ENCODE measurements around the gene RALGAPB.

Gene RALGAPB

DNA sequence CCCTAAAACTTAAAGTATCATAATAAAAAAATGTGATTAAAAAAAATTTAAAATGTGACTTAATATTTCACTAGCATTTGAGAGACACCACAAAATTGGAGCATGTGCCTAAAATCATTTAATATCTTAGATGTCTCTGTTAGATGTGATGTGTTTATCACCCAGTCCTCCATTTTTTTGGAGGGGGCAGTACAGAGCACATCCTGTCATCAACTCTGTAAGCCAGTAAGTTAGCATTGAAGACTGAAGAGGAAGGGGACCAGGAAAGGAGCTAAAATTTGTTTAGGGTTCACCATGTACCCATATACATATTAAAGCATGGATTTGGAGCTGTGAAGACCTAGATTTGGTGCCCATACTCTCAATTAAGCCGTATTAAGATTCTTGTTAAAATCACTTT, 77.6 kb downstream of the RALGAPB start:
- DNase-seq = no peak

DNA sequence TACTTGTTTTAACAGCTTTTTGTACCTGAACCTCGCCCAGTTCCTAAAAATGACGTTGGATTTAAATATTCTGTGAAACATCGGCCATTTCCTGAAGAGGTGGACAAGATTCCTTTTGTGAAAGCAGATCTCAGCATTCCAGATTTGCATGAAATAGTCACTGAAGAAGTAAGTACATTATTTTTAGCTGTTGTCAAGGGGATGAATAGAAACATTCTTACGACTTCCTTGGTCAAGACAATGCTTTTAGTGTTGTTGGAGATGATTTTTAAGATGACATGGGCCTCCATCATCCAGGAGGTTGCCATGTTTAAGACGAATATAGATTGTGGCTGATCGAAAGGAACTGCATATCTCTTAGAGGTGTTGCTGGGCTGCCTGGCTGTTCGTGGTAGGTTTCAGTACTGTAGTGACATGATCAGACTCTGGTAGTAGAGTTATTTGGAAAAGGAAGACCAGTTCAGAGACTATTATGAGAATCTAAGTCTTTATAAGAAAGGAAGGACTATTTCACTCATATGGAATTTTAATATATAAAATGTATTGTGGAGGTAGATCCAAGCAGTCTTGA, 78.5 kb downstream of the RALGAPB start:
- no peak for DNase-seq

DNA sequence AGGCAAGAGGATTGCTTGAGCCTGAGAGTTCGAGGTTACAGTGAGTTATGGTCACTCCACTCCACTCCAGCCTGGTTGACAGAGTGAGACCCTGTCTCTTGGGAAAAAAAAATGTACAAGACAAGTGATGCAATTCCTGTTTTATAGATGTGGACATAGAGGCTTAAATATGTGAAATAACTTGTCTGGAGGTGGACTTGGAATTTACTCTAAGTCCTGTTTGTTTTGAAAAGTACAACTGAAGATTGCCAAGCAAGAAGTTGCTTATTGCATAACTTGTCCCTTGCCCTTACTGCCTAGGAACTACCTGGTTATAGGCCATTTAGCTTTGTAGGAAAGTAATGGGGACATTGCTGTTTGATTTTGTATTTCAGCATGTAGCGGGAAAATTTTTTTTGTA, 82.3 kb downstream of the RALGAPB start:
- DNase-seq = no peak

DNA sequence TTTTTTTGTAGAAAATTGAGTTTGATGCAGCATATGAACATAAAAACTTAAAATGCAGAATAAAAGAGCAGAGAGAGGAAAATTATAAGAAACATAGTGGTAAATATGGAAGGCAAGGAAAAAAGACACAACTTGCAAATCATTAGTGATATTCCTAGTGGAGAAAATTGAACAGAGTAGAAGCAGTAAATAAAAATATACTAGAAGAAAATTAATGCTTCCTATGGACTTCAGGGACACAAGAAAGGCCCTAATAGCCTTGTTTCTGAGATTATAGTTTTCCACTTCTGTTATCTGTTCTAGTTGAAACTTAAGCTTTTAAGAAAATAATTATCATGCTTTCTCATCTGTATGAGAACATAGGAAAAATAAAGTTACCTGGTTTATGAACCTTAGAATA, 82.8 kb downstream of the RALGAPB start:
- no peak for DNase-seq

DNA sequence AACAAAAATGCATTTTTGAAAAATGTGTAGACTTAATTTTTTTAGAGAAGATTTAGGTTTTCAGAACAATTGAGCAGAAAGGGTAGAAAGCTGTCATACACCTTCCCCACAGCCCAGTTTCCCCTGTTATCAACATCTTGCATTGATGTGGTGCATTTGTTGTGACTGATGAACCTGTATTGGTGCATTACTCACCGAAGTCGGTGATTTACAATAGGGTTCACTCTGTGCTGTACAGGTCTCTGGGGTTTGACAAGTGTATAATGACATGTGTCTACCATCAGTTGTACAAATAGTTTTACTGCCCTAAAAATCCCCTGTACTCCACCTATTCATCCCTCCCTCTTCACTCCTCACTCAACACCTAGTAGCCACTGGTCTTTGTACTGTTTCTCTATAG, 84.5 kb downstream of the RALGAPB start:
- no peak for DNase-seq

DNA sequence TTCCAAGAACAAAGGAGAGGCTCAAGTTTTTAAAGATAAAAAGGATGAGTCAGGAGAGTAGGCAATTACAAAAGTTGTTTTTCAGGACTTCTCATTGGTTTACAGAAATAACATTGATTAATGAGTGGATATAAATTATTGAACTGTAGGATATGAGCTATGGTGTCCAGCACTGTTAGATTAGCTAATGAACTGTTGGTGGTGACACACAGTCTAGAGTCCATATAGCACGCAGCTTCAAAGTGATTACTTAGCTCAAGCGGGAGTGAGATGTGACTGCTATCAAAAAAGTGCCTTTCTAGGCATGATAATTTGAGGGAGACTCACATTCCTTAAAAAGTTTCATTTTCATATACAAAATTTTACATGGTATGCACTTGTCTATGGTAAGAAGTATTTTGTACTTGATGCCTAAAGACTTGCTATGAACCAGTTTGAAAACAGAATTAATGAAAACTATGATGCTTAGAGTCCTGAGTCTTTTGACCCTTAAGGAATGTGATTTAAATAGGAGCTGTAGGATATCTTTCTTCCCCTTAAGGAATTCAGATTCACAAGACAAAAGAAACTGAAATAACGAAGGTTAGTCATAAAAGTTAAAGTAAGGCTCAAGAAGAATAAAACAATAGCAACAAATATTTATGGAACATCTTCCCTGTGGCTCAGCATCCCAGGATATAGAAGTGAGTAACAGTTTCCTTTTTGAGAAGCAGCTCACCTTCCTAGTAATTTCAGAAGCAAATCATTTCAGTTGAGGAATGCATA, 86.1 kb downstream of the RALGAPB start:
- no peak for DNase-seq

DNA sequence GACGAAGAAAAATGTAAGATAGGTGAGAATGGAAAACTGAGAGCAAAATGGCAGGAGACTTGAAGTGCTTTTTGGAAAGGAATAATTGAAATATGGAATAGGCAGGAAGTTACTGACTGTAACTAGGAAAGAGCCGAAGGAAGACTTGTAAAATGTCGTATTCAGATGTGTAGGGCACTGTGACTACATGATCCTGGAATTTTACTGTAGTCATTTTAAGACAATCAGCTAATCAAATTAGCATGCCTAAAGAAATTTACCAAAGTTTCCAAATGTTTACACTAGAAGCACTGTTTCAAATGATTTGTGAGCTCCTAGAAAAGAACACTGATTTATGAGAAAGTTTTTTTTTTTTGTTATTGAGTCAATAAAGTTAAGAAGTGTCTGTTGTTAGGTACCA, 87.1 kb downstream of the RALGAPB start:
- DNase-seq = no peak

DNA sequence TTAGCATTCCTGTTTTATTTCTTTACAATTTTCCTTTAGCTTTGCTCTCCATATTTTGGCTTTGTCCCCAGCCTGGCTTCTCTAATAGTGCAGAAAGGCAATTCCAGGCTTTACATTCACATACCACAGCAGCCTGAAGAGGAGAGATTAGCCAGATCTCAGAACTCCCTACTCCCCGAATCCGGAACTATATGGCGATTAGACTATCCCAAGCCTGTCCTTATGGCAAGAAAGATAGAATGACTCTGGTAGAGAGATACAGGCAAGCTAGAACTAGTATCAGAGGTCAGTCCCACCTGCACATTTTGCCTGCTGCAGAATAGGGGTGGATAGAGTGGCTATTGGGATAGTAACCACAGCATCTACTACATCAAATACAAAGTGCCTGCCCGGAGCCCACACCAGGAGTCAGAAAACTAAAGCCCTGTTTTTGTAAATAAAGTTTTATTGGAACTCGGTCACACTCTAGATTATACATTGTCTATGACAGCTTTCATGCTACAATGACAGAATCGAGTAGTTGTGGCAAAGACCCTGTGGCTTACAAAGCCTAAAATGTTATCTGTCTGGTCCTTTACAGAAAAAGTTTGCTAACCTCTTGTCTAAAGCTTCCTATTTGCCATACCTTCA, 91.3 kb downstream of the RALGAPB start:
- DNase-seq = no peak

DNA sequence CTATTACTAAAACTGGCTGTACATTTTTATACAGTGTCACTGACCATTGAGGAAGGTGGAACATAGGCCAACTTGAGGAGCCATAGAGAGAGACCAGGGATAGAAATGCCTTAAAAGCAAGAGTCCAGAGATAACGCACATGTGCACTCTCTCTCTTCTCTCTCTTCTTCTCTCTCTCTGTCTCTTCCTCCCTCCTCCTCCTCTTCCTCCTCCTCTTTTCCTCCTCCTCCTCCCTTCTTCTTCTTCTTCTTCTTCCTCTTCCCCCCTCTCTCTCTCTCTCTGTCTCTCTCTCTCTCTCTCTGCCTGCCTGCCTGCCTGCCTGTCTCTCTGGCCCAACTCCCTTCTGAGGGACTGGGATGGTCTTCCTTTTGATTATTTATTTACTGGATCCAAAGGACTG, 92.0 kb downstream of the RALGAPB start:
- DNase-seq = no peak

DNA sequence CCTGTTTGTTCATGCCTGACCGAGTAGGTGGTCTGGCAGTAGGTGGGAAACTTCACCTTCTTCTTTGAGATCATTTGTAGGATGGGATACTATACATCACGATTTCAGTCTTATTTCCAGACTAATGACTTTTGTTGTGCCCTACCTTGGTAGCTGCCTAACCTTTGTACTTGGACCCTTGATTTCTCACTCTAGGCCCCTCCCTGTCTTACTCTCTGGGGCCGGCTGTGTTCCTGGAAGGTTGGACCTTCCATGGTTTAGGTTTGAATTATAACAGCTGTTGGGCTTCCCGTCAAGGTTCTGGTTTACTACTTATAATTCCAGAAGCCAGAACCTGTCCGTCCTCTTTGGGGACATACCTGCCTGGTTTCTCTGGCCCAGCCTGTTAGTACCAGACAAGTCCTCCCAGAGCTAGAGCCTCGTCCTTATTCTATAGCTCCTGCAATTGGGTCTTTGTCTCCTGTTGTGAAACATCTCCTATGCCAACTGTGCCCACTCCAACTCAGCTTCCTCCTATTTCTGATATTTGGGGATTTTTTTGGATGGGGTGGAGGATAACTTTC, 93.5 kb downstream of the RALGAPB start:
- no peak for DNase-seq

DNA sequence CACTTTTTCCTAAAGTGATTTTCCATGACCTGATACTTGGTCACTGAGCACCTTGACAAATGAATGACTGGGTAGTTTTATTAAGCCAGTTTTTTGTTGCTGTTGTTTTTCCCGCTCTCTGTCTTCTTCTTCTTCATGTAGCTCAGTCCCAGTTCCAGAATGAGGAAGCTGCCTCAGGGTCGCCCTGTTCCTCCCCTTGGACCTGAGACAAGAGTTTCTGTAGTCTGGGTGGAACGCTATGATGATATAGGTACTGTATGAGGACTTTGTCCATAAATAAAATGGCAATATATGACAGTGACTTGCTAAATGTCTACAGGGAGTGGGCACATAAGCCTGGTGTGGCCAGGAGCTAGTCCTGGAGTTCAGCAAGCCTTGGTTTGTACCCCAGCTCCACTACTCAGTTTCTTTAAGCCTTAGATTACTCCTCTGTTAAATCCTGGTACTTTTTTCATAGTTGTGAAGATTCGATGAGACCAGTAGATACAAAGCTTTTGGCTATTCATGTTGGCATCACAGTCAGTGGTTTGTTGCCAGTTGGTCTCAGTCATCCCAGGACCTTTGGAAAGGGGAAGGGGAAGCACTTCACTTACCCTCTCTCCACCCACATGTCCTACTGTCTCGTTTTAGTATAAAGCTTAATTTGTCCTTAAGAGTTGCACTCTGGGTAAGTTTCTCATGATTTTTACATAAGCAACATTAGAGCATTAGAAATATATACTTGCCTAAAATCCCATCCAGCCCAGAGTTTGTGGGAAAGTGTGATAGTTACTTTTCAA, 97.3 kb downstream of the RALGAPB start:
- DNase-seq = no peak

DNA sequence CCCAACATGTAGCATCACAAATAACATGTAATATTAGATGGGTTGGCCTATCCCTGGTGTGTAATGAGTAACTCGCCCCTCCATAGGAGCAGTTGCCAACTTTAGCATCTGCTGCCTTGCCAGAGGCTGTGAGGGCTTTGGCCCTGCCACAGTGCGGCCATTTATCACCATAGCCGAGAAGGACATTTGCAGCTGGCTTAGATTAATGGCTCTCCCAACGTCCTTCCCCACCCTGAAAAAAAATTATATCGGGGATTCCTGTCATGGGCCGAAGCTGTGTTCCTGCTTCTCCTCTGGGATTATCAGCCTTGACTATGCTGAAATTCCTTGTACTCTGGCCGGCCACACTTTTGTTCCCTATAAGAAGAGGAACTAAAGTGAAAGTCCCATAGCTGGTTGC, 100.8 kb downstream of the RALGAPB start:
- no peak for DNase-seq

DNA sequence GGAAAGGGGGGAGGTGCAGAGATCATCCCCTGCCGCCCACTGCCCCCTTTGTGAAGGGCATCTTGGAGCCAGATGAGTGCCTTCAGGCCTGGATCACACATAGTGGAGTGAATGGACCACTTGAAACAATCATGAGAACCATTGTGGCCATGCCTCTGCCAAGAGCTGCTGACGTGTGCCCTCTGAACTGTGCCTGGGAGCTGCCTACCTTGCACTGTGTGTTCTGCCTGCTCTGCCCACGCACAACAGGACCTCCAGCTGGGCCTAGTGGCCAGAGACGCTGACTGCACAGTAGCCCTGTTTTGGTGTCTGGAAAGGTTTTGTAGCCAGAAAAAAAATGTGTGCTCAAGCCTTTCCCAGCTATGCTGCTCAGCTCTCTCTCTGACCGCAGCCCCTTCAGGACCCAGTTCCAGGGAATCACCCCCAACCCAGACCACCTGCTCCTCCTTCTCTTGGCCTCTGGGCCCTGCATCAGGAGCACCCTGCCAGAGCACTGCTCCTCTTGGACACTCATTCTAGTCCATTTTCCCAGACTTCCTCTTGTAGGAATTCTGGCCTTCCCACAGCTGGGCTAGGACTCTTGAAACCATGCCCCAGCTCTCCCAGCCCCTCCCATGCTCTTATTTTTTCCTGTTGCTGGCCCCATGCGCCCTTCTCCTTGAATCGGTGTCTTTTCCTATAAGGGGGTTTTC, 106.7 kb downstream of the RALGAPB start:
- DNase-seq = no peak

DNA sequence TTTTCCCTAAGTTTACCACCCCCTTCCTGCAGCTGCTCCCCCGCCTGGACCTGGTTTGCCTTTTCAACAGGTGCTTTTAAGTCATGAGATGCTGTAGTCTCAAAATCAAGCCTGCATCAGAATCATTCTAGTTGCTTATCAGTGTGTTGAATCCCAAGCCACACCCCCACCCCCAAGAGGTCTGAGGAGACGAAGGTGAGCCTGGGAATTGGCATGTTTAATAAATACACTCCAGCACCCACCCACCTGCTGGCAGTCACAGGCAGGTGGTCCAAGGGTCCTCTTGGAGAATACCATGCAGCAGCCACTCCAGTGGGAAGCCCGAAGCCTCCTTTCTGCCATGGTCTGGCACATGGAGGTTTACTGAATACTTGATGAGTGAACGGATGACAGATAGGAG, 107.3 kb downstream of the RALGAPB start:
- DNase-seq = no peak

DNA sequence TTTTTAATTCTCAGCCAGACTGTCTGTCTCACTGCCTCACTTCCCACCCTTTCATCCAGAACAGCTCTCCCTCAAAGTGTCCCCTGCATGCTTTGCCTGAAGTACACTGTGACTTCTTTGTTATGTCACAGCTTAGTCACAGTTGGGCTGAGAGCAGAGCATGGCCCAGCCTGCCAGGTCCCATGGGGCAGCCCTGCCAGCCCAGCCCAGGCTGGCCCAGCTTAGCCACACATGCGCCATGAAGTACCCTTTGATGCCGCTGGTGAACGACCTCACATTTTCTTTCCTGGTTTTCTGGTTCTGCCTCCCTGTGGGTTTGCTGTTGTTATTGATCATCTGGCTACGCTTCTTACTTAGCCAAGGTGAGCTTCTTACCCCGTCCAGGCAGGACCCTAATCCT, 108.4 kb downstream of the RALGAPB start, which contains the start of gene ADIG:
ADIG (plus strand) TSS at position 185 of the 400 bp plus-strand sequence; CDS start at position 239, 54 bp downstream.
- DNase-seq = no peak

DNA sequence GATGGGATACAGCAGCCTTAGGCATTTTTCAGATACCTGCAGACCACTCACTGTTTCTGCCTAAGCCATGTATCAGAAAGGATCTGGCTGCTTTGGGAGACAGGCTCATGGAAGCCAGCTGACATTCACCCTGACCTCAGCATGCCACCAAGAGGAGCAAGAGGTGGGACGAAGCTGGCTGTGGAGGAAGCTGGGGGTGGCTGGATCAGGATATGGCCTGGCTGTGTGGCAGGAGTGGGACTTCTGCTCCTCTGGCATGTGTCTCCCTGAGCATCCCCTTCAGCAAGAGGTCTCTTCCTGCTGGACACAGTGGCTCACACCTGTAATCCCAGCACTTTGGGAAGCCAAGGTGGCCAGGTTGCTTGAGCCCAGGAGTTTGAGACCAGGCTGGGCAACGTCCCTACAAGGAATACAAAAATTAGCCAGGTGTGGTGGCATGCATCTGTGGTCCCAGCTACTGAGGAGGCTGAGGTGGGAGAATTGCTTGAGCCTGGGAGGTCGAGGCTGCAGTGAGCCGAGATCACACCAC, 109.3 kb downstream of the RALGAPB start:
- no peak for DNase-seq

DNA sequence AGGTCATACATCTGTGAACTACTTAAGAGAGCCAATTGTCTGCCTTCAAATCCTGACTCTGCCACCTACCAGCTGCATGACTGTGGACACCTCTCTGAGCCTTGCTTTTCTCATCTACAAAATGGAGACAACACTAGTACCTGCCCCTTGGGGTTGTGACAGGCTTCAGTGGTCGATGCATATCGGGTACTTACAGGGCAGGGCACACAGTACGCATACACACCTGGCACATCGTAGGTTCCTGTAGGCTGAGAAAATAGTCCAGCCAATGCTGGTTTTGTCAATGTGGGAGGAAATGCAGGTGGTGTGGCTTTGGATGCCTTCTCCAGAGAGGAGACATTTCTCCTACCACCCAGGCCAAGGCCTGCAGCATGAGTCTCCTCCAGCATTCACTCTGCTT, 110.7 kb downstream of the RALGAPB start:
- no peak for DNase-seq

DNA sequence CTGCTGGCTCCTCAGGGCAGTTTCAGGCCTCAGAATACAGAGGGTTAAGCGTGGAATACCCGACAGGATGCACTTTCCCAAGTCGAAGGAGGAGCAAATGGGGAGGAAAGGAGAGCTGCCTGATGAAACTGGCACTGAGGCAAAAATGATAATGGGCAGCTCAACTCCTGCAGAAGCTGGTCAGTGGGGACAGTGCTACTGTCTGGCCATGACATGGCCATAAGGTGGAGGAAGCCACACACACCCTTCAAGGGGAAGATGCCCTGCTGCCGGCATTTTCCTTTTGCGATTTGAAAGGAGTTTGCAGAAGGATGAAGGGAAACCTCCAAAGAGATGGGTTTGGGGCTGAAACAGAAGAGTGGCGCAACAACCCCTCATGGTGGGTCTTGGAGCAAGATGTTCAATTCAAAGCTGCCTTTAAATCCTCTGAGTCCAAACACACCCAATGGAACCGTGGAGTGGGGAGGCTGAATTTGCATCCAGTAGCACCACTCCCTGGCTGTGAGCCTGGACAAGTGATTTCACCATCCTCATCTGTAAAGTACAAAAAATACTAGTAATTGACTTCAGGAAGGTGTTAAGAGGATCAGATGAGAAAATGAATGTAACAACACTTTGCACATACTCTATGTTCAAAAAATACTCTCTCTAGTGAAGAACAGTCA, 111.6 kb downstream of the RALGAPB start:
- DNase-seq = no peak

DNA sequence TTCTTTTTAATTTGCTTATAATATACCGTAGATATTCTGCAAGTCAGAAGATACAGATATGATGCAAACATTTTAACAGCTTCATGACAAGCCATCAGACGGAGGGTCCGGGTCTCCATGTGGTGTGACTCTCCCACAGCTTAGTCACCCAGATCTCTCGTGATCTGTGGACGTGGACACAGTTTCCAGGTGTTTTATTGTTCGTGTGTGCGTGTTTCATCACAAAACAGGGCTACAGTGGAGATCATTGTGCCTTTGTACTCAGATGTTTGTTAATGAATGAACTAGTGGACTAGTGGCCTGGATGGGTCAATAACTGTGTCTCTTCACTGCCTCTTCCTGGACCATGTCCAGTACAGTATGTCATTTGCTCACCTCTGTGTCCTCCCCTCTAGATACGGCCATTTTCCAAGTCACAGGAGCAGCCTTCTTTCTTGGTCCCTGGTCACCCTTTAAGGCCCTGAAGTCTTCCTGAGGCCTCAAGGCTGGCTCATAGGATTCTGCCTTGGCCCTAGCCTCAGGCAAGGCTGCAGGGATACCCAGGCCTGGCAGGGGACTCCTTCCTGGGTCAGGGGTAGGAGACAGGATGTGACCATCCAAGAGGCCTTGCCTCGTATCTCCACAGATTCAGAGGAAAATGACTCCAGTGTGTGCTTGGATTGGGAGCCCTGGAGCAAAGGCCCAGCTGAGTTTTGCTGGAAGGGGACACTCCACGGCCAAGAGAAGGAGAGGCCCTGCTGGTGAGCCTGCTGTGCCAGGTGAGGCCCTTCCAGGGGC, 112.9 kb downstream of the RALGAPB start:
- no peak for DNase-seq

DNA sequence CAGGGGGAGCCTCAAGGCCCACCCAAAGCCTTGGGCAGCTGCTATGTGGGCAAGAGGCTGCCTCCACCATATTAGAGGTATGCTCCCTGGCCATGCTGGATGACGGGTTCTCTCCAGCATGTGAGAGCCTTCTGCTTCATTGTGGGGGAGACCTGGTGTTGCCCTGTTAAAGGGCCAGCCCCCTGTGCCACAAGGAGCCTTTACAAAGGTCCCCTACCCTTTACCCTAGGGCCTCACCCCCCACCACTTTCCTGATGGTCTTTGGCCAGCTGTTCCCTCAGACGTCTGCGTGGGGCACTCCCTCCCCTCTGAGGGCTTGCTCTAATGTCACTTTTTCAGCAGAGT, 113.5 kb downstream of the RALGAPB start:
- DNase-seq = no peak

DNA sequence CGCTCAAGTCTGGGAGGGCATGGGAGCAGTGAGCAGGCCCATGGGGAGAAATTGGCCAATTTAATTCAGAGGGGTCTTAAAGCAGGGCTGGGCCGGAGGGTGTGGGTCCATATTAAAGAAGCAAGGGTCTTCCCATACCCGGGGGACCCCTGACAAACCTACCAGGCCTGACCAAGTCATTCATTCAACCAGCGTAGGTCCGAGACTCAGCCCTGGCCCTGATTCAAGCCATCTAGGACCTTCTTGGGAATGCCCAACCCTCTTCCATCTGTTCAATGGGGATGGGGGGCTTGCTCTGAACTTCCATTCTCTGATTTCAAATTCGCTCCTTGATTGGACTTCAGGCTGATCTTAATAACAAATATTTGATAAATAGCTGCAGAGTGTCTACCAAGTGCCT, 115.7 kb downstream of the RALGAPB start:
- DNase-seq = no peak

Data from right forelimb (tissue), 1 donor.